B cell (primary cell): ENCODE measurements around the gene NME2. TPM values are rescaled to one million over a fixed set of nuclear protein-coding genes. Genes with fewer than 3 reads are reported as not detected.

Experiments
- ATAC-seq: fragments of 200-7000 bp; cut with Tn5 transposase; one replicate; pipeline ENCODE4 v1.10.0; 2021; ENCODE audit warnings: low read depth, mild to moderate bottlenecking, moderate number of reproducible peaks, moderate library complexity
- CTCF ChIA-PET: fragments of 350-600 bp; sonication (Branson Sonifier 250); formaldehyde crosslinking; loops from one replicate; lab custom pipeline; 2021; ENCODE audit warnings: antibody characterized with exemption, inconsistent platforms; lab: Charles Lee
- POLR2A ChIA-PET: fragments of 350-600 bp; sonication (Branson Sonifier 250); formaldehyde crosslinking; loops from one replicate; lab custom pipeline; 2021; ENCODE audit warnings: antibody characterized with exemption; lab: Charles Lee
- DNase-seq: peaks from one replicate; pipeline ENCODE4 v3.0.0; 2013
- H2AFZ ChIP-seq: 2 replicates; pipeline ENCODE4 v1.6.1; 2012; ENCODE audit warnings: mild to moderate bottlenecking, low read depth, low read length; ENCODE audit not compliant: insufficient read depth, poor library complexity, severe bottlenecking
- H3K27ac ChIP-seq, 2 donors: 1 replicate in 1 of 2; 2 replicates in 1 of 2; pipeline ENCODE4 v1.5.1; 2012 to 2013; ENCODE audit warnings: low read length in 2 of 2, mild to moderate bottlenecking in 2 of 2, moderate library complexity in 1 of 2
- H3K27me3 ChIP-seq, 4 experiments: fragments of 200-600 bp in 1 of 4; sonication (generic) in 1 of 4; replicated peaks in 1 of 4; 1 replicate in 2 of 4; 2 replicates in 2 of 4; pipeline versions ENCODE4 v1.6.1 to v1.7.0; 2013 to 2016; ENCODE audit warnings: low read length in 3 of 4, mild to moderate bottlenecking in 2 of 4, mixed read lengths in 1 of 4, moderate library complexity in 1 of 4; ENCODE audit not compliant: insufficient read depth in 4 of 4, control insufficient read depth in 3 of 4; ENCODE audit errors: control extremely low read depth in 1 of 4
- H3K36me3 ChIP-seq, 2 experiments: replicated peaks in 1 of 2; 1 replicate in 1 of 2; 2 replicates in 1 of 2; pipeline versions ENCODE4 v1.6.1 to v1.7.1; 2013; ENCODE audit warnings: low read length in 1 of 2; ENCODE audit not compliant: insufficient read depth in 2 of 2, control insufficient read depth in 1 of 2; ENCODE audit errors: control extremely low read depth in 1 of 2, extremely low read depth in 1 of 2
- H3K4me1 ChIP-seq, 2 donors: fragments of 200-600 bp in 1 of 2; sonication (generic) in 1 of 2; 1 replicate in 1 of 2; 2 replicates in 1 of 2; pipeline versions ENCODE4 v1.5.1 to v1.6.1; 2013 to 2017; ENCODE audit warnings: low read length in 2 of 2; ENCODE audit not compliant: control insufficient read depth in 2 of 2, insufficient read depth in 2 of 2
- H3K4me2 ChIP-seq: replicated peaks from 2 replicates; pipeline ENCODE3; 2012; ENCODE audit warnings: mild to moderate bottlenecking, low read depth, low read length; ENCODE audit not compliant: poor library complexity, severe bottlenecking
- H3K4me3 ChIP-seq, 5 experiments: fragments of 200-600 bp in 1 of 5; sonication (generic) in 1 of 5; 1 replicate in 3 of 5; 2 replicates in 2 of 5; pipeline versions ENCODE4 v1.5.1 to v1.7.0; 2011 to 2016; ENCODE audit warnings: low read length in 4 of 5, mild to moderate bottlenecking in 4 of 5, low read depth in 2 of 5, control low read depth in 1 of 5, moderate library complexity in 1 of 5; ENCODE audit not compliant: insufficient read depth in 1 of 5; ENCODE audit errors: control extremely low read depth in 1 of 5, extremely low read depth in 1 of 5
- H3K79me2 ChIP-seq: fragments of 200-600 bp; sonication (generic); one replicate; pipeline ENCODE4 v1.6.0; 2016; ENCODE audit warnings: low read length; ENCODE audit not compliant: control insufficient read depth, insufficient read depth
- H3K9ac ChIP-seq: fragments of 200-600 bp; sonication (generic); 2 replicates; pipeline ENCODE4 v1.6.1; 2017; ENCODE audit warnings: mild to moderate bottlenecking, low read length, moderate library complexity
- H3K9me3 ChIP-seq, 3 donors: one replicate each; pipeline versions ENCODE4 v1.6.1 to v1.7.1; 2013; ENCODE audit warnings: low read length in 2 of 3; ENCODE audit not compliant: control insufficient read depth in 2 of 3, insufficient read depth in 1 of 3; ENCODE audit errors: control extremely low read depth in 1 of 3
- H4K20me1 ChIP-seq: 2 replicates; pipeline ENCODE4 v1.6.0; 2012; ENCODE audit warnings: mild to moderate bottlenecking, low read length; ENCODE audit not compliant: insufficient read depth, control insufficient read depth, poor library complexity, severe bottlenecking
- H3K27ac Mint-ChIP-seq: one replicate; pipeline ENCODE4 v1.8.0; 2021; ENCODE audit warnings: mixed read lengths
- H3K27me3 Mint-ChIP-seq: one replicate; pipeline ENCODE4 v1.8.0; 2021; ENCODE audit warnings: mixed read lengths
- H3K4me1 Mint-ChIP-seq: one replicate; pipeline ENCODE4 v1.8.0; 2021; ENCODE audit warnings: mixed read lengths
- H3K4me3 Mint-ChIP-seq: one replicate; pipeline ENCODE4 v1.8.0; 2021; ENCODE audit warnings: mixed read lengths
- H3K9me3 Mint-ChIP-seq: one replicate; pipeline ENCODE4 v1.8.0; 2022; ENCODE audit warnings: mixed read lengths; ENCODE audit not compliant: insufficient read depth
- CTCF ChIP-seq: fragments of 200-600 bp; IDR thresholded peaks from one replicate; pipeline ENCODE4 v1.8.0; 2022; ENCODE audit warnings: antibody characterized with exemption, mild to moderate bottlenecking
- EZH2 ChIP-seq: IDR thresholded peaks from 2 replicates; pipeline ENCODE4 v1.6.1; 2012; ENCODE audit warnings: borderline replicate concordance, low read depth, mild to moderate bottlenecking, moderate library complexity, low read length; ENCODE audit not compliant: insufficient read depth, poor library complexity, severe bottlenecking
- WGBS: methylation state at CpG from one replicate; pipeline ENCODE4 v1.1.5; 2013; ENCODE audit warnings: missing lambda C conversion rate; ENCODE audit not compliant: insufficient coverage; 5-methylcytosine and 5-hydroxymethylcytosine counted together
- intact Hi-C: fragments of 100-400 bp; cut with micrococcal nuclease; formaldehyde crosslinking; loops from one replicate; pipeline ENCODE4 v1.10.0; 2022
- polyA plus RNA-seq: library from polyadenylated mRNA; depleted of rRNA; stranded (reverse); fragments of >200 nt; gene quantifications from 2 replicates; pipeline ENCODE4 v1.2.3, GENCODE V29; 2012
- total RNA-seq, 2 donors: library from RNA; stranded (reverse); fragments of 120-200 nt in 1 of 2; gene quantifications; 1 replicate in 1 of 2; 2 replicates in 1 of 2; pipeline versions ENCODE4 v1.2.3 to v1.2.4, GENCODE V29; 2013 to 2022

The NME2 gene
- total and polyA plus RNA-seq, 2 donors (not counting 1 experiment from before 2014, with no cell fraction given), result 154 to 166 TPM

GRCh38 chr17:51159604-51160003 lies 6.6 kb upstream of the NME2 start:
- Histone ChIP-seq H3K36me3 (peaks cover 14 to 29% of the 10 kb centered on the region in 2 experiments), H2AFZ (no peak overlapping the region), H3K4me2 (no peak overlapping the region), H3K9me3 (no peaks in the 10 kb centered on the region), H3K4me3 (no peak overlapping the region), H3K4me1 (peaks cover 2 to 6% of the 10 kb centered on the region in 2 donors), H3K79me2 (peaks cover 28% of the 10 kb centered on the region), H3K9ac (no peak overlapping the region), H3K27ac (no peak overlapping the region), H4K20me1 (no peaks in the 10 kb centered on the region), H3K27me3 (no peaks in the 10 kb centered on the region)
- no peak overlapping the region for H3K4me3 Mint-ChIP-seq
- peaks cover 7% of the 10 kb centered on the region for H3K4me1 Mint-ChIP-seq
- H3K9me3 Mint-ChIP-seq, result no peaks in the 10 kb centered on the region
- ATAC-seq (no peak), DNase-seq (no peak)
- TF ChIP-seq CTCF (no peak), EZH2 (no peak)
- no peak overlapping the region for H3K27ac Mint-ChIP-seq
- ChIA-PET CTCF (interaction anchor here (1.3 kb wide), 1 partner anchor 159 kb away, joined by 5 read pairs; no protein-coding TSS in a partner anchor), POLR2A (no interaction called here)
- intact Hi-C loops, result no loop called here
- 97% methylated on average over 3 of the region's 3 CpGs for WGBS
- no peaks in the 10 kb centered on the region for H3K27me3 Mint-ChIP-seq

DNA sequence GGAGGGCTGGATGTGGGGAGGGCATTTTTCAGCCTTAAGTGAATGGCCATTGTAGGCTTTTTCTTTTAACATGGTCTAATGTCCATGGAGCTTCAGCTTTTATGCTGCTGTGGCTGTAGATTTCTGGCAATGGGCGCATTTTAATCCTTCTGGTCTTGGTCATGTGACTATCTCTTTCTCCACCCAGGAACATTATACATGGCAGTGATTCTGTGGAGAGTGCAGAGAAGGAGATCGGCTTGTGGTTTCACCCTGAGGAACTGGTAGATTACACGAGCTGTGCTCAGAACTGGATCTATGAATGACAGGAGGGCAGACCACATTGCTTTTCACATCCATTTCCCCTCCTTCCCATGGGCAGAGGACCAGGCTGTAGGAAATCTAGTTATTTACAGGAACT lies 4.7 kb upstream of the NME2 start:
- H3K4me3 Mint-ChIP-seq, result no peak overlapping the region
- Histone ChIP-seq H3K9me3 (no peaks in the 10 kb centered on the region), H3K9ac (no peak overlapping the region), H3K27me3 (no peaks in the 10 kb centered on the region), H3K79me2 (peaks cover 11% of the 10 kb centered on the region), H2AFZ (no peak overlapping the region), H3K36me3 (peaks cover 14 to 29% of the 10 kb centered on the region in 2 experiments), H3K4me2 (no peak overlapping the region), H4K20me1 (no peaks in the 10 kb centered on the region), H3K27ac (no peak overlapping the region), H3K4me1 (peaks cover 5 to 11% of the 10 kb centered on the region in 2 donors), H3K4me3 (no peak overlapping the region)
- WGBS, result no CpG with 5 or more reads among the region's 3 CpGs
- no peaks in the 10 kb centered on the region for H3K27me3 Mint-ChIP-seq
- DNase-seq (no peak), ATAC-seq (no peak)
- TF ChIP-seq EZH2 (no peak), CTCF (no peak)
- peaks cover 8% of the 10 kb centered on the region for H3K4me1 Mint-ChIP-seq
- H3K9me3 Mint-ChIP-seq, result no peaks in the 10 kb centered on the region
- POLR2A ChIA-PET, result no interaction called here
- no peak overlapping the region for H3K27ac Mint-ChIP-seq
- CTCF ChIA-PET, result interaction anchor here (5.2 kb wide), 1 partner anchor 8 kb away, joined by 32 read pairs; the partner anchor contains the start of gene NME1
- intact Hi-C loops, result no loop called here
